ENCODE results near the gene CLDN24.

DNA sequence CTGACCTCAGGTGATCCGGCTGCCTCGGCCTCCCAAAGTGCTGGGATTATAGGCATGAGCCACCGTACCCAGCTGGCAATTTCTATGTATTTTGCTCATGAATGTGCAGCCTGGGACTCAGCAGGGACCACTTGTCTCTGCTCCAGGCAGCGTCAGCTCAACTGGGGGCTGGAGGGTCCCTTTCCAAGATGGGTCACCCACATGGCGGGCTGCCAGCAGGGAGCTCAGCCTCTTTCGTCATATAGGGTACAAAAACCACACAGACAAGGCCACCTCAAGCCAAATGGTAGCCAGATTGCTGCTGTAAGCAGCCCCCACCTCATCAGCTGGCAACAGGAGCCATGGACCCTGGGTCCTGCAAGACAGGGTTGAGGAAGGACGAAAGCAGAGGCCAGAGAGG, 2.4 kb upstream of the CLDN24 start:
- no peak for TF ChIP-seq POLR2A (IDR thresholded peaks at IDR 0.05; ENCODE audit: extremely low read depth, insufficient read length)
- TF ChIP-seq, protein P1, sequence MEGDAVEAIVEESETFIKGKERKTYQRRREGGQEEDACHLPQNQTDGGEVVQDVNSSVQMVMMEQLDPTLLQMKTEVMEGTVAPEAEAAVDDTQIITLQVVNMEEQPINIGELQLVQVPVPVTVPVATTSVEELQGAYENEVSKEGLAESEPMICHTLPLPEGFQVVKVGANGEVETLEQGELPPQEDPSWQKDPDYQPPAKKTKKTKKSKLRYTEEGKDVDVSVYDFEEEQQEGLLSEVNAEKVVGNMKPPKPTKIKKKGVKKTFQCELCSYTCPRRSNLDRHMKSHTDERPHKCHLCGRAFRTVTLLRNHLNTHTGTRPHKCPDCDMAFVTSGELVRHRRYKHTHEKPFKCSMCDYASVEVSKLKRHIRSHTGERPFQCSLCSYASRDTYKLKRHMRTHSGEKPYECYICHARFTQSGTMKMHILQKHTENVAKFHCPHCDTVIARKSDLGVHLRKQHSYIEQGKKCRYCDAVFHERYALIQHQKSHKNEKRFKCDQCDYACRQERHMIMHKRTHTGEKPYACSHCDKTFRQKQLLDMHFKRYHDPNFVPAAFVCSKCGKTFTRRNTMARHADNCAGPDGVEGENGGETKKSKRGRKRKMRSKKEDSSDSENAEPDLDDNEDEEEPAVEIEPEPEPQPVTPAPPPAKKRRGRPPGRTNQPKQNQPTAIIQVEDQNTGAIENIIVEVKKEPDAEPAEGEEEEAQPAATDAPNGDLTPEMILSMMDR (IDR thresholded peaks at IDR 0.05; ENCODE audit: low read depth, low read length), result no peak
- TF ChIP-seq MYC (IDR thresholded peaks at IDR 0.05; ENCODE audit: low read depth, low read length), result no peak
